Left lung (tissue), 10 donors: Measurements from ENCODE around the gene PPP1R3C. TPM values are rescaled to one million over a fixed set of nuclear protein-coding genes. Genes with fewer than 3 reads are reported as not detected.
A peak's percentile ranks its signal among the peaks of the same experiment; 100 is the strongest.

Source experiments
- ATAC-seq: fragments of 200-7000 bp; cut with Tn5 transposase; one replicate; pipeline ENCODE4 v1.9.1; 2020; ENCODE audit warnings: moderate library complexity
- DNase-seq, 4 donors: peaks; one replicate each; pipeline ENCODE4 v3.0.0-alpha.2; 2013 to 2020
- H3K27ac ChIP-seq, 2 donors: fragments of 200-600 bp; sonication (generic) in 1 of 2; one replicate each; pipeline versions ENCODE4 v1.5.0 to v1.8.0; 2020 to 2021
- H3K27me3 ChIP-seq, 2 donors: fragments of 200-600 bp; sonication (generic) in 1 of 2; one replicate each; pipeline versions ENCODE4 v1.5.0 to v1.8.0; 2020 to 2021
- H3K36me3 ChIP-seq, 2 donors: fragments of 200-600 bp; sonication (generic) in 1 of 2; one replicate each; pipeline versions ENCODE4 v1.5.0 to v1.8.0; 2020 to 2021
- H3K4me1 ChIP-seq, 2 donors: fragments of 200-600 bp; one replicate each; pipeline ENCODE4 v1.8.0; 2021
- H3K4me3 ChIP-seq, 2 donors: fragments of 200-600 bp; sonication (generic) in 1 of 2; one replicate each; pipeline versions ENCODE4 v1.5.0 to v1.8.0; 2020 to 2021; ENCODE audit warnings: mild to moderate bottlenecking in 1 of 2
- H3K9me3 ChIP-seq, 2 donors: fragments of 200-600 bp; sonication (generic) in 1 of 2; one replicate each; pipeline versions ENCODE4 v1.5.0 to v1.8.0; 2020 to 2021
- intact Hi-C, 2 donors: fragments of 100-400 bp; cut with DNase I; formaldehyde crosslinking; loops; one replicate each; pipeline versions ENCODE4 v1.11.2 to v1.14.2; 2022
- polyA plus RNA-seq, 6 donors: library from polyadenylated mRNA; unstranded; fragments of 120-200 nt; gene quantifications; one replicate each; pipeline ENCODE4 v1.2.1, GENCODE V29; 2013; ENCODE audit not compliant: insufficient read length in 6 of 6
- total RNA-seq, 2 donors: library from RNA; stranded (reverse); fragmentation: NEBNext Ultra II Directional; extraction: Animal tissue kit (Norgen Biotek cat#: 25700); gene quantifications; one replicate each; pipeline ENCODE4 v1.2.1, GENCODE V29; 2021
- TF ChIP-seq, protein P1 (sequence below), 2 donors: fragments of 200-600 bp; sonication (generic) in 1 of 2; IDR thresholded peaks; one replicate each; pipeline versions ENCODE4 v1.5.0 to v1.8.0; 2021; ENCODE audit warnings: antibody characterized with exemption in 2 of 2
- donor health status: DM: no; HTN: yes; CAD: no.
- donor health status: DM: no; HTN: no; CAD: no.

PPP1R3C gene
- total and polyA plus RNA-seq, 8 donors, result 16.8 to 237 (median 200) TPM

DNA sequence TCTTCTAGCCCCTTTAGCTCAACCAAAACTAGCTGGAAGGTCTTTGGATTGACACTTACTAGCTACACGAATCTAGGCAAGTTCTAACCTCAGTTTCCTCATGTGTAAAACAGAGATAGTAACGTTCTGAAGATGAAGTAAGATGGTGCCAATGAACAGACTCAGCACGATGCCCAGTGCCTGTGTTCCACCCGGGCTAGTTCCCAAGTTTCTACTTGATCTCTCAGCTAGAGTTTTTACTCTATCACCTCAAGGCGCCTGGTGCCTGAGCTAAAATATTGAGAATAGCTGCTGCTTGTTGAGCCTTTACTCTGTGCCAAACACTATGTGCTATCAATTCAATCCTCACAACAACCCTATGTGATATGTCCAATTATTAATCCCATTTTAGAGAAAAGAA is 1.4 kb upstream of the PPP1R3C start:
- no peak overlapping the region for H3K4me3 ChIP-seq
- H3K9me3 ChIP-seq, result no peaks in the 10 kb centered on the region
- TF ChIP-seq, protein P1, sequence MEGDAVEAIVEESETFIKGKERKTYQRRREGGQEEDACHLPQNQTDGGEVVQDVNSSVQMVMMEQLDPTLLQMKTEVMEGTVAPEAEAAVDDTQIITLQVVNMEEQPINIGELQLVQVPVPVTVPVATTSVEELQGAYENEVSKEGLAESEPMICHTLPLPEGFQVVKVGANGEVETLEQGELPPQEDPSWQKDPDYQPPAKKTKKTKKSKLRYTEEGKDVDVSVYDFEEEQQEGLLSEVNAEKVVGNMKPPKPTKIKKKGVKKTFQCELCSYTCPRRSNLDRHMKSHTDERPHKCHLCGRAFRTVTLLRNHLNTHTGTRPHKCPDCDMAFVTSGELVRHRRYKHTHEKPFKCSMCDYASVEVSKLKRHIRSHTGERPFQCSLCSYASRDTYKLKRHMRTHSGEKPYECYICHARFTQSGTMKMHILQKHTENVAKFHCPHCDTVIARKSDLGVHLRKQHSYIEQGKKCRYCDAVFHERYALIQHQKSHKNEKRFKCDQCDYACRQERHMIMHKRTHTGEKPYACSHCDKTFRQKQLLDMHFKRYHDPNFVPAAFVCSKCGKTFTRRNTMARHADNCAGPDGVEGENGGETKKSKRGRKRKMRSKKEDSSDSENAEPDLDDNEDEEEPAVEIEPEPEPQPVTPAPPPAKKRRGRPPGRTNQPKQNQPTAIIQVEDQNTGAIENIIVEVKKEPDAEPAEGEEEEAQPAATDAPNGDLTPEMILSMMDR (IDR thresholded peaks at IDR 0.05), result no peak
- DNase-seq (no peak), ATAC-seq (no peak)
- H3K4me1 ChIP-seq, result peaks cover 5 to 10% of the 10 kb centered on the region in 2 donors
- peaks cover 0 to 42% of the 10 kb centered on the region in 2 donors for H3K27me3 ChIP-seq
- intact Hi-C loops, result loop anchor here in 1 of 2 donors (5.0 to 10.0 kb wide), 2 partner anchors 82 to 139 kb away; no protein-coding TSS in a partner anchor
- H3K36me3 ChIP-seq, result no peaks in the 10 kb centered on the region
- H3K27ac ChIP-seq, result no peak overlapping the region

- peak overlapping the region in 1 of 2 donors; percentile 50 for H3K27ac ChIP-seq
- TF ChIP-seq, protein P1 (IDR thresholded peaks at IDR 0.05), result no peak
- peaks cover 5 to 10% of the 10 kb centered on the region in 2 donors for H3K4me1 ChIP-seq
- intact Hi-C loops, result loop anchor here in 1 of 2 donors (5.0 to 10.0 kb wide), 2 partner anchors 78 to 136 kb away; no protein-coding TSS in a partner anchor
- DNase-seq (no peak), ATAC-seq (no peak)
- H3K27me3 ChIP-seq, result peaks cover 0 to 42% of the 10 kb centered on the region in 2 donors
- H3K9me3 ChIP-seq, result no peaks in the 10 kb centered on the region
- H3K4me3 ChIP-seq, result peak overlapping the region; percentile 43
- no peaks in the 10 kb centered on the region for H3K36me3 ChIP-seq
Measured at GRCh38 chr10:91630625-91631024, 2.2 kb downstream of the PPP1R3C start.

GRCh38 chr10:91629715-91630549 is 2.9 kb downstream of the PPP1R3C start:
- peaks cover 0 to 41% of the 10 kb centered on the region in 2 donors for H3K27me3 ChIP-seq
- intact Hi-C loops, result loop anchor here in 1 of 2 donors (5.0 to 10.0 kb wide), 2 partner anchors 78 to 135 kb away; no protein-coding TSS in a partner anchor
- TF ChIP-seq, protein P1 (IDR thresholded peaks at IDR 0.05), result no peak
- H3K4me1 ChIP-seq, result peaks cover 5 to 10% of the 10 kb centered on the region in 2 donors
- DNase-seq (no peak), ATAC-seq (no peak)
- no peaks in the 10 kb centered on the region for H3K36me3 ChIP-seq
- no peak overlapping the region for H3K27ac ChIP-seq
- H3K9me3 ChIP-seq, result no peaks in the 10 kb centered on the region
- H3K4me3 ChIP-seq, result peak overlapping the region; percentile 14 to 43

- H3K27me3 ChIP-seq, result peaks cover 0 to 25% of the 10 kb centered on the region in 2 donors
- ATAC-seq (no peak), DNase-seq (no peak)
- H3K36me3 ChIP-seq, result no peaks in the 10 kb centered on the region
- intact Hi-C loops, result no loop called here
- H3K27ac ChIP-seq, result no peak overlapping the region
- TF ChIP-seq, protein P1 (IDR thresholded peaks at IDR 0.05), result no peak
- H3K9me3 ChIP-seq, result no peaks in the 10 kb centered on the region
- H3K4me1 ChIP-seq, result peaks cover 5% of the 10 kb centered on the region in 2 donors
- H3K4me3 ChIP-seq, result peak overlapping the region in 1 of 2 donors; percentile 8
Measured at GRCh38 chr10:91628383-91628782, 4.5 kb downstream of the PPP1R3C start.
